Upper lobe of left lung (tissue), 6 donors: ENCODE measurements around the gene TMPRSS11D. TPM values are rescaled to one million over a fixed set of nuclear protein-coding genes. Genes with fewer than 3 reads are reported as not detected.

Experiments
- total RNA-seq, 6 donors: library from RNA; depleted of rRNA in 4 of 6; stranded (reverse); fragments of >200 nt in 4 of 6; gene quantifications; one replicate each; pipeline versions ENCODE4 v1.1.0 to v1.2.1, GENCODE V29; 2016 to 2021
- donor health status: DM: no; HTN: no; CAD: no; lungs with moderate emphysema.
- donor health status: DM: no; HTN: yes; CAD: no; lungs with severe emphysema.

Gene TMPRSS11D
- total RNA-seq, 6 donors from 2014 or later: 1.0 to 1.6 TPM; not detected in 4

Other genes starting within 250 kb of the TMPRSS11D start
- 10 to 100 TPM; 13.9 to 63.9 (median 45.2) TPM for gene UBA6, start 182.8 kb downstream of the TMPRSS11D start, total RNA-seq
- not detected for gene GNRHR, start 129.6 kb downstream of the TMPRSS11D start, total RNA-seq
- gene TMPRSS11A, start 79.5 kb upstream of the TMPRSS11D start, total RNA-seq: under 1 TPM in 1 of 6 donors, not detected in 5; 0.20 TPM
- gene TMPRSS11F, start 245.9 kb upstream of the TMPRSS11D start, total RNA-seq: not detected